WI38 (cell line): ENCODE measurements around the gene ZYX.
"Not testable (repeated sequence)": the region's sequence is repeated elsewhere in the genome, so short reads cannot be mapped to it uniquely, and the experiment has no call there.

Source experiments
- H3K4me3 ChIP-seq: 2 replicates; pipeline ENCODE4 v1.5.1; 2011; ENCODE audit warnings: low read depth, mild to moderate bottlenecking, control low read depth, low read length
- TF ChIP-seq, protein P1 (sequence below): IDR thresholded peaks from 2 replicates; pipeline ENCODE4 v1.5.1; 2012; ENCODE audit warnings: low read depth, mild to moderate bottlenecking, control low read depth, low read length

ZYX gene

DNA sequence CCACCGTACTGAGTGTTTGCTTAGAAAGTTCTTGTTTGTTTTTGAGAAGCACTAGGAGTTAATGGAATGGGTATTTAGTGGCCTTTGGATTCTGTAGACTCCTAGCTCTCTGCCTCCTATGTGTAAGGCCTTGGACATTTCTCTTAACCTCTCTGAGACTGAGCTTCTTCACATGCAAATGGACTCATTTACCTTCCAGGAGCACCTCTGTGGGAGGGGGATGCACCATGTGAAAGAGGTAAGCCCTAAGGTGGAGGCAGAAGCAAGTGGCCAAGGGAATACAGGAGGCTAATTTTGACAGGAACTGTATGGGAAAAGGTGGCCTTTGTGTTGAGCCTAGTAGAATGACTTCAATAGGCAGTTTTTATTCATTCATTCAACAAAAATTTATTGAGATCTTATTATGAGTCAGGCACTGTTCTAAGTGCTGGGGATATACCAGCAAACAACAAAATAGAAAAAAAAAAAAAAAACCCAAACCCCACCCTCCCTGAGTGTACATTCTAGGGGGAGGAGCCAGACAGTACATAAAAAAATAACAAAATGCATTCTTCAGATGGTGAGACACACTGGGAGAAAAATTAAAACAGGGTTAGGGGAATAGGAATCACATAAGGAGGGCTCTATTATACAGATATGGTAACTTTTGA lies 36.7 kb downstream of the ZYX start:
- H3K4me3 ChIP-seq: no peak overlapping the region
- TF ChIP-seq, protein P1, sequence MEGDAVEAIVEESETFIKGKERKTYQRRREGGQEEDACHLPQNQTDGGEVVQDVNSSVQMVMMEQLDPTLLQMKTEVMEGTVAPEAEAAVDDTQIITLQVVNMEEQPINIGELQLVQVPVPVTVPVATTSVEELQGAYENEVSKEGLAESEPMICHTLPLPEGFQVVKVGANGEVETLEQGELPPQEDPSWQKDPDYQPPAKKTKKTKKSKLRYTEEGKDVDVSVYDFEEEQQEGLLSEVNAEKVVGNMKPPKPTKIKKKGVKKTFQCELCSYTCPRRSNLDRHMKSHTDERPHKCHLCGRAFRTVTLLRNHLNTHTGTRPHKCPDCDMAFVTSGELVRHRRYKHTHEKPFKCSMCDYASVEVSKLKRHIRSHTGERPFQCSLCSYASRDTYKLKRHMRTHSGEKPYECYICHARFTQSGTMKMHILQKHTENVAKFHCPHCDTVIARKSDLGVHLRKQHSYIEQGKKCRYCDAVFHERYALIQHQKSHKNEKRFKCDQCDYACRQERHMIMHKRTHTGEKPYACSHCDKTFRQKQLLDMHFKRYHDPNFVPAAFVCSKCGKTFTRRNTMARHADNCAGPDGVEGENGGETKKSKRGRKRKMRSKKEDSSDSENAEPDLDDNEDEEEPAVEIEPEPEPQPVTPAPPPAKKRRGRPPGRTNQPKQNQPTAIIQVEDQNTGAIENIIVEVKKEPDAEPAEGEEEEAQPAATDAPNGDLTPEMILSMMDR: no peak

DNA sequence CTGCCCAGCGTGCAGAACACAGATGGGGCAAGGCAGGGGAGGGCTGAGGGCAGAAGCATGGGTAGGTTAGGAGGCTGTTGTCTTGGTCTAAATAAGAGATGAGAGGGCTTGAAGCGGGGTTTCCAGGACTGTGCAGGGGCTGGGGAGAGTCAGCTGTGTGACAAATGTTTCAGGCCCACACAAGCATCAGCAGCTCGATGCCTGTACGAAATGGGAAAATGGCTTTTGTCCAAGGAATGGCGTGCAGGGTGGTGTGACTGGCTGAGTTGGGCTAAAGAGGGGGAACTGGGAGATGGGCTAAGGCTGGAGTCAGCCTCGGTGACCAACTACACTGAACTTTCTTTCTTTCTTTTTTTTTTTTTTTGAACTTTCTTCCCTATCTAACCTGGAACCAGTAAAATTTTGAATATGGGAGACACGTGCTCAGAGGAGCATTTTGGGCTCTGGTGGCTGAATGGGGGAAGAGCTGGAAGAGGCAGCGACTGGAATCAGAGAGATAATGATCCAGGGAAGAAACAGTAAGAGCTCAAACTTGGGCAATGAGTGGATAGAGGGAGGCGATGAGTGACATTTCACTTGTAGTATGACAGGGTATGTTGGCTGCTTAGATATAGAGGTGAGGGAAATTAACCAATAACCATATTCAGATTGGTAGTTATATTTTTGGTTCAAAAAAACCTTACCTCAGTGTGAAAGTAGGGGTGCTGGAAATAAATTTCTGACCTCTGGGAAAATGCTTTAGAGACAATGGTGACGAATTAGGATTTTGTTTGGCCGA lies 37.7 kb downstream of the ZYX start:
- H3K4me3 ChIP-seq: no peak overlapping the region
- TF ChIP-seq, protein P1: no peak

DNA sequence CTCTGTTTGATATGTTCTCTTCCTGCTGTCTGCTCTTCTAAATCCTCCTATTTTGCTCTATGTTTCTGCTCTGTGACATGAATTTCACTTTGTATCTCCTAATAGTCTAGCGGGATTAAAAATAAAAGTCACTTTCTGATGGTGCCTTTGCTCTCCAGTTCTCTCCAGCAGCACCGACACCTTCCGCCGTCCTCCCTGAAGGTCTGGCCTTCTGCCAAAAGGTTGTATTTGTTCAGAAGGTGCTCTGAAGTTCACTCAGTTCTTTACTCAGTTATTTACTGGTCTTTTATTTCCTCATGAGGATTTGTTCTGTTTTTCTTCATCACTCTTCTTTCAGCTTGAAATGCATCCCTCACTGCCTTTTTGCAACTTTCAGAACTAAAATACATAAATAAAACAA lies 38.7 kb downstream of the ZYX start:
- TF ChIP-seq, protein P1: no peak
- no peak overlapping the region for H3K4me3 ChIP-seq

DNA sequence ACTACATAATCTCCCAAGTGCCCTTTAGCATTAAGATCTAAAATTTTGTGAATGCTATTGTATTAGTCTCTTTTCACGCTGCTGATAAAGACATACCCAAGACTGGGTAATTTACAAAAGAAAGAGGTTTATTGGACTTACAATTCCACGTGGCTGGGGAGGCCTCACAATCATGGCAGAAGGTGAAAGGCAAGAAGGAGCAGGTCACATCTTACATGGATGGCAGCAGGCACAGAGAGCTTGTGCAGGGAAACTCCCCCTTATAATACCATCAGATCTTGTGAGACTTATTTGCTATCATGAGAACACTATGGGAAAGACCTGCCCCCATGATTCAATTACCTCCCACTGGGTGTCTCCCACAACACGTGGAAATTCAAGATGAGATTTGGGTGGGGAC lies 39.5 kb downstream of the ZYX start:
- not testable (repeated sequence) for H3K4me3 ChIP-seq

DNA sequence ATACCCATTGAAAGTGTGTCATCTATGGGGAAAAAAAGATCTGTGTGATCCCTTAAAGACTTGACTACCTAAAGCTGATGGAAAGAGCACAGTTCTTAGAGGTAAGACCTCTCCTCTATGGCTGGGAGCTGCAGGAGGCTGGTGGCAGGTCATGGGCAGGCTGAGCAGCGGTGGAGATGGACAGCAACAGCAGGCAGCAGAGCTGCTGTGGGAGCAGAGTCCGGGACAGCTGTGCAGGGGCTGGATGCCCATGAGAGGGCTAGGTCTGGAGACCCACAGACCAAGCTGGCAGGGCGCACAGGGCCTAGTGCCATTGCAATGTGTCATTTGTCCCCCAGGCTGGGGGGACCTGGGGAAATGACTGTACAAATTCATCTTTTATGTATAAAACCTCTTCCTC lies 40.9 kb downstream of the ZYX start:
- TF ChIP-seq, protein P1: no peak

DNA sequence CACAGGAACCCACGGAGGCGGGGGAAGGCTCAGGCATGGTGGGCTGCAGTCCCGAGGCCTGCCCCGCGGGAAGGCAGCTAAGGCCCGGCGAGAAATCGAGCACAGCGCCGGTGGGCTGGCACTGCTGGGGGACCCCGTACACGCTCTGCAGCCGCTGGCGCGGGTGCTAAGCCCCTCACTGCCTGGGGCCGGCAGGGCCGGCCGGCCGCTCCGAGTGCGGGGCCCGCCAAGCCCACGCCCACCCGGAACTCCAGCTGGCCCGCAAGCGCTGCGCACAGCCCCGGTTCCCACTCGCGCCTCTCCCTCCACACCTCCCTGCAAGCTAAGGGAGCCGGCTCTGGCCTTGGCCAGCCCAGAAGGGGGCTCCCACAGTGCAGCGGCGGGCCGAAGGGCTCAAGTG lies 43.3 kb downstream of the ZYX start:
- H3K4me3 ChIP-seq: not testable (repeated sequence)

More for the DNA sequence above, 40.9 kb downstream of the ZYX start:
- H3K4me3 ChIP-seq: no peak overlapping the region

DNA sequence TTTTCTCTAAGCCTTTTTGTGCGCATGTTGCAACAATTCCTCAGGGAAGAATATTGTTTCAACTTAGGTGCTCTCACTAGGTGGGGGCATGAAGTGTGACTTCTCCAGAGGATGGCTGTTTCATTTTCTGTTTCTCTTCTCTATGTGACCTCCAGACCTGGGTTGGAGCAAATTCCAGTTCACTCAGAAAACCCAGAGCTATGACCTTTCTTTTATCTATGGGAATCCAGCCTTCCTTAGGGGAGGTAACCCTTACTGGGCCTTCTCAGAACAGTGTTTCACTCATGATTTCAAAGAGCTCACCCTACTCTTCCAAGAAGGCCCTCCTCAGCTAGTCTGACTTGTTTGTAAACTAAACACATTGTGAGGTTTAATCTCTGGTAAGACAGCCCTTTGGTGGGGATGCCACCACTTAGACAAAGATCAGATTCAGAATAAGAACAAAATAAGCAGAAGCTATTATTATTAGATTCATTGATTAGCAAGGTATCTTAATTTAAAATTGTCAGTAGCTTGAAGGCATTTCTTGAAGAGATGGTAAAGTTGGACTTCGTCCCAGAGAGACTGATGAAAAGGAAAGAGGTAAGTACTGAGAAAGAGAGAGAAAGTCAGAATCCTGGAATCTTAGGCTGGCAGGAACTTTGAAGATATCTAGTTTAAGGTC lies 45.5 kb downstream of the ZYX start:
- no peak overlapping the region for H3K4me3 ChIP-seq
- TF ChIP-seq, protein P1: no peak
